ENCODE data around the gene SLC35B1.
A peak's percentile ranks its signal among the peaks of the same experiment; 100 is the strongest.
"Not testable (repeated sequence)": the region's sequence is repeated elsewhere in the genome, so short reads cannot be mapped to it uniquely, and the experiment has no call there.

Gene SLC35B1

DNA sequence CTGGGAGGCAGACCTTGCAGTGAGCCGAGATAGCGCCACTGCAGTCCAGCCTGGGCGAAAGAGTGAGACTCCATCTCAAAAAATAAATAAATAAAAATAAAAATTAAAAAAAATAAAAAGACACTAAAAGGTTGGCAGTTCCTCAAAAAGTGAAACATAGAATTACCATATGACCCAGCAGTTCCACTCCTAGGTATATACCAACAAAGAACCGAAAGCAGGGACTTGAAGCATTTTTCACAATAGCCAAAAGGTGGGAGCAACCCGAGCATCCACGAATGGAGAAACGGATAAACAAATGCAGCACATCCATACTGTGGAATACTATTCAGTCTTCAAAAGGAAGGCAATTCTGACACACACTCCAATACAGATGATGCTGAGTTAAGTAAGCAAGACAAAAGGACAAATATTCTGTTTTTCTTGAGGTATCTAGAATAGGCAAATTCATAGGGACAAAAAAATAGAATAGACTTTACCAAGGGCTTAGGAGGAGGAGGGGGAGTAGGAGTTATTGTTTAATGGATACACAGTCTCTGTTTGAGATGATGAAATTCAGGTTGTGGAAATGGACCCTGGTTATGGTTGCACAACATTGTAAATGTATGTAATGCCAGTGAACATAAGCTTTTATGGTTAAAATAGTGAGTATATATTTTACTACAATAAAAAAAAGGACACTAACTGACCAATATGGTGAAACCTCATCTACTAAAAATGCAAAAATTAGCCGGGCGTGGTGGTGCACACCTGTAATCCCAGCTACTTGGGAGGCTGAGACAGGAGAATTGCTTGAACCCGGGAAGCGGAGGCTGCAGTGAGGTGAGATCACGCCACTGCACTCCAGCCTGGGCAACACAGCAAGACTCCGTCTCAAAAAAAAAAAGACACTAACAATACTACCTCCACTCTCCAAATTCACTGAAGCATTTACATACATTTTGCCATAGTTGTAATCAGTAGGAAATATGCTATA, 27.0 kb upstream of the SLC35B1 start:
- no peak for DNase-seq (ENCODE audit: low read depth)

DNA sequence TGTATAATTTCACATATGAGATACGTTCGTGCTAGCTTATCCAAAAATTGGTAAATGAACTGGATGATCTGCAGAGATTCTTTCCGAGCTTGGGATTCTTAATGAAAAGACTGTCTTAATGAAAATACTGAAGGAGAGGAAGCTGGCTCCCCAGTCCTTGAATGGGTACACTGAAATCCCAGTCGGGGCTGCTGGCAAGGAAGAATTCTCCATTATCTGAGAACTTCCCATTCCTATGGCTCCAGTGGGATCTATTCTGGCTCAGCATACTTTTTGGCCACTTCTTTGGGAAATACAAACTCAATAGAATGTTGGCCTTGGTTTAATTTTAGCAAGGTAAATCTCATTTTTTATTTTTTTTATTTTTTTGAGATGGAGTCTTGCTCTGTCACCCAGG, 23.7 kb upstream of the SLC35B1 start:
- DNase-seq (ENCODE audit: low read depth) = no peak

DNA sequence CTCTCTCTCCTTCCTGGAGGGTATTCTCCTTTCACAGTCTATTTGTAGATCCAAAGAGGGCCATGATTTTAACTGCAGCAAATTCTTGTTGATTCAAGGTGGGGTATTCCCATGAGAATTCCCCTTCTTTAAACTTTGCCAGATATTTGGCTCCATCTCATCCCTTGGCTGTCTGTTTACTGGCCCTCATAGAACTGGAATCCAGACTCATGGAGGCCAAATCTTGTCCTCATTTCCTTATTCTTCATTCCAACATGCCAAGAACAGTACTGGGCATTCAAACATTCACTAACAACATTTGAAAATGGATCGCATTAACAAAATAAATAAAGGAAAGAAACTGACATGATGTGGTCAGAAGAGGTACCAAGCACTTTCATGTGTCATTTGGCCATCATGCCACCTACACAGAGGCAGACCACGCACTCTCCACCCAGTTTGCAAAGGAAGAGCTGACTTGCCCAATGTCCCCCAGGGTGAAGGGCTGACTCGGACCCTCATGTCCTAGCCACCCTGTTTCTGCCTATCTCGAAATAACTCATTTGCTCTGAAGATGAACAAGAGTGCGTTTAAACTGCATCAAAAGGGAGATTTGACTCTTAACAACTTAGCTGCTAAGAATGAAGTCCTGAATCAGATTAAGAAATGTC, 23.1 kb upstream of the SLC35B1 start:
- DNase-seq (ENCODE audit: low read depth) = no peak

DNA sequence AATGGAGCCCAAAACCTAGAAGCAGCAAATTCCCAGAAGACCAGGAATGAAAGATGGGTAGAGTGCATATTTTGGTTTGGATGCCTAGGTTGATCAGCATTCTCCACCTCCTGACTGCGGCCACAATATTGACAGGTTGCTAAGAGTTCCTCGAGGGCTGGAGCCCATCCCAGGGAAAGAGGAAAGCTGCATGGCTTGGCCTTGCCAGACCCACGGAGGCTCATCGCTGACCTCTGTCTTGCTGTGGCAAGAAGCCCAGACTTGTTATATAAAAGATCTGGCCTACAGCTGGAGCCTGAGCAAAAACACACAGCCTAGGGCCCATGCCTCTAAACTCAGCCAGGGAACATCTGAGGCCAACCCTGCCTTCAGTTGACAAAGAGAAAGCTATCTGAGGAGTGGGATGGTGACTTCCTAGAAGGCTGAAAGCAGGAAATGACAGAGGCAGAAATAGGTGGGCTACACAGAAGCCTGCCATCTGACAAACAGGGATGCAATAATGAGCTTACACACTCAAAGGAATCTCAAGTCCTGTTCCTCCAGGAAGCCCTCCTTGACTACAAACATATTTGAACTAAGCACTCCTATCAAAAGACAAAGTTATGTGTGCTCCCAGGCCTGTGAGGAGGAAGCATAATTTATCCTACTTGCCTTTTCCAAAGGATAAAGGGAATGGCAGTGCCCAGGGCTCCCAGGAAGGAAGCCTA, 22.5 kb upstream of the SLC35B1 start:
- DNase-seq (ENCODE audit: low read depth) = no peak

DNA sequence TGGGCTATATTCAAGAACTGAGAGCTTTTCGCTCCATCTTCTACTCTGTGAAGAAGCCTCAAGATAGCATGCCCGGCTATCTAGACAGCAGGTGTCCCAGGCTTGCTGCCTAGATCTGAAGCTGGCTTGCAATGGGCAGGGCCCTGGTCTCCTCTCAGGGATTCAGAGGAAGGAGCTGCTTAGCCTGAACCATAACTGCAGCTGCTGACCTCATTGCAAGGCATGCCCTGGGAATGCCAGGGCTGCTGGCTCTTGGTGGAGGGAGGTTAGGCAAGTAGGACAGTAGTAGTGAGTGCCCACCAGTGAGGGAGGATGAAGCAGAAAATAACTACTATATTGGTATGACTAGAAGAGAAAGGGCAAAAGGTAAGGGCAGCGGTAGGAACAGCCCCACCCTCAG, 21.3 kb upstream of the SLC35B1 start:
- no peak for DNase-seq (ENCODE audit: low read depth)

DNA sequence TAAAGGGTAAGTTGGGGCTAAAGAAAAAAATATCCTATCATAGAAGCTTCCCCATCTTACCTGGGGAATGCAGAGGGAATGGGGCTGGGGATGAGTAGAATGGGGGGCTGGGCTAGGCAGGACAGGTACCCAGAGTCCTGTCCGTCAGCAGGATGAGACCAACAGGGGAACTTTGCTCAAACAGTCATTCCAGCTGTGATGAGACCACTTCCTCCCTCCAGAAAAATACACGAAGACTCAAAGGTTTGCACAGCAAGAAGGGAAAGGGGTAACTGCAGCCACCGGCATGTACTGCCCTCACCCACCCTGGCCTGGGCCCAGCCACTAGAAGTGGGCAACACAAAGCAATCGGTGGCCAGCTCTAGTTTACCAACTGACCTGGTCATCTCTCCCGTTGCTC, 20.7 kb upstream of the SLC35B1 start:
- no peak for DNase-seq (ENCODE audit: low read depth)

DNA sequence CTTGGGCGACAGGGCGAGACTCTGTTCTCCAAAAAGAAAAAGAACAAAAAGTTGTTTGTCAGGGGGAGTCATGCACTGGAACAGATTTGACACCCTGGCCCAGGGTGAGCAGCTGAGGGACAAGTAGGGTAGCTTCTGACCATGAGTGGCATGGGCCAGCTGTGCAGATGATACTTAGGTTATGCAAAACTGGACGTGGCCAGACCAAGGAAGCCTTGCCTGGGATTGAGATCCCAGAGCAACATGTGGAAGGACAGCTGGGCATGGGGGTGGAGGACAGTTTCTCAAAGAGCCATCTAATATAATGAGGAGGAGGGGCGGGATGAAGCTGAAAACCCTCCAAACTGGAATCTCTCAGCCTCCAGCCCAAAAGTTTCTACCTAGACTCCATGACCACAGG, 19.6 kb upstream of the SLC35B1 start:
- no peak for DNase-seq (ENCODE audit: low read depth)

DNA sequence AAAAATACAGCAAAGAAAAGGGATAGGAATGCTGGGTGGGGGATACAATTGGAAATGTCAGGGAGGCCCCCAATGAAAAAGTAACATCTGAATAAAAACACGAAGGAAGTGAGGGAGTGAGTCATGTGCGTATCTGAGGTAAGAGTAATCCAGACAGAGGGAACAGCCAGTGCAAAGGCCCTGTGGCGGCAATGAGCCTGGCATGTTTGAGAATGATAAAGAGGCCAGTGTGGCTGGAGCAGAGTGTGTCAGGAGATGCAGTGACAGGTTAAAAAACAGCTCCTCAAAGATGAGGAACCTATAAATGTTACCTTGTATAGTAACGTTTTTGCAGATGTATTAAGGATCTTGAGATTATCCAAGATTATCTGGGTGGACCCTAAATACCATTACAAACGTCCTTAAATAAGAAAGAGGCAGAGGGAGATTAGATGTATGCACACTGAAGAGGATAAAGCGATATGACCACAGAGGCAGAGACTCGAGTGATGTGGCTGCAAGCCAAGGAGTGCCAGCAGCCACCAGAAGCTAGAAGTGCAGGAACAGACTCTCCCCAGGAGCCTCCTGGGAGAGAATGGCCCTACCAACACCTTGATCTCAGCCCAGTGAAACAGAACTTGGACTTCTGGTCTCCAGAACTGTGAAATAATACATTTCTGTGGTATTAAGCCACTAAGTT, 17.8 kb upstream of the SLC35B1 start:
- DNase-seq (ENCODE audit: low read depth) = no peak

DNA sequence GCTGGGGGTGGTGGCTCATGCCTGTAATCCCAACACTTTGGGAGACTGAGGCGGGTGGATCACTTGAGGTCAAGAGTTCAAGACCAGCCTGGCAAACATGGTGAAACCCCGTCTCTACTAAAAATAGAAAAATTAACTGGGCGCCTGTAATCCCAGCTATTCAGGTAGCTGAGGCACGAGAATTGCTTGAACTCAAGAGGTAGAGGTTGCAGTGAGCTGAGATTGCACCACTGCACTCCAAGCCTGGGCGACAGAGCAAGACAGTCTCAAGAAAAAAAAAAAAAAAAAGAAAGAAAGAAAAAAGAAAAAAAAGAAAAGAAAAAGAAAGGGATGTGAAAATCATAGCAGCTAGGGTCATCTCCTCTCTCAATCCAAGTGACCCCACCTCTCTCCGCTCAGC, 16.8 kb upstream of the SLC35B1 start:
- DNase-seq (ENCODE audit: low read depth) = not testable (repeated sequence)

DNA sequence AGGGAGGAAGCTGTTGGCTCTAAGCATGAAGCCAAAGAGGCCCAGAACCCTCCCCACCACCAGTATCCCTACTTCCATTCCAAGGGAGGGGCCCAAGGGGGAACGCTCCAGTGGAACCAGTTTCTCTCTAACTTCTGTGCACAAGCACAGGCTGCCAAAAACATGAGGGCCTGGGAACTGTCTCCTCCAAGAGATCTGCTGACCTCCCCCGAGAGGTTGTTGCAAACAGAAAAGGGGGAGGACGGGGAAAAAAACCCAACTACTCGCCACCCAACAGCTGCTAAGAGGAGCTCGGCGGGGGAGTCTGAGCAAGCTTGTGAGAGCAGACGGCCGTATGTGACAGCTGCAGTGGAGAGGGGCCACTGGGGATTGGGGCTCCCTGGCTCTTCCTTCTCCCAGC, 15.7 kb upstream of the SLC35B1 start:
- DNase-seq (ENCODE audit: low read depth) = no peak

DNA sequence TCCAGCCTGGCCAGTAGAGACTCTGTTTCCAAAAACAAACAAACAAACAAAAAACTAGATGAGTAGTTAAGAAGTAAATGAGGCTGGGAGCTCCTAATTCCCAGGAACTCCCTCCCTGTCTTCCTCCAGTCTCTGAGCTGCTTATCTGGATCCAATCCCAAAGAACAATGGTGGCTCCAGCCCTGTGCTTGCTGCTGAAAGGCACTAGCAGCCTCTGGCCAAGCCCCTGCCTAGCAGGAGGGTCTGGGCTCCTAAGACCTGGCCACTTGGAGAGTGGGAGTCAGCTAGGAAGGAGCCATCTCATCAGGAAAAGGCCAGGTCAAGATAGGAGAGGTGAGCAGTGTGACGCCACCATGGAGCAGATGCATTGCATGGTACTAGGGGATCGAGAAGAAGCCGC, 14.3 kb upstream of the SLC35B1 start:
- DNase-seq (ENCODE audit: low read depth) = no peak

DNA sequence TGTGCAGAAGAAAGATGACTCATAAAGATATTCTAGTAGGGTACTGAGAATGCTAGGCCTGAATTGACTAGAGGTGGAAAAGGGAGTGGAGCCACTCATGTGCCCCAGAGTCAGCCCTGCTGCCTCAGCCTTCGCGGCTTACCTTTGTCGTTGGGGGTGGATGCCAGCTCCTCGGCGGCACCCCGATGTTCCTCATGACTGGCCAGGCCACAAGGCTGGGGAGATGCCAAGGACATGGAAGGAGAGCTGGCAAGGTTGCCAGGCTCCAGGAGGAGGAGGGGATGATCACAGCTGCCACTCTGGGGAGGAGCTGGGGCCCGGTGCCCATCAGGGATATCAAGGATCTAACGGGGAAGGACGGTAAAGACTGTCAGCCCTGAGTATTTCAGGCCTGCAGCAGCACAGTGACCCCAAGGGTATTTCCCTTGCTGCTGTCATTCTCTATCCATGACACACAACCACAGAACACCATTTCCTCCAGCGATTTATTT, 9.7 kb upstream of the SLC35B1 start:
- no peak for DNase-seq (ENCODE audit: low read depth)

DNA sequence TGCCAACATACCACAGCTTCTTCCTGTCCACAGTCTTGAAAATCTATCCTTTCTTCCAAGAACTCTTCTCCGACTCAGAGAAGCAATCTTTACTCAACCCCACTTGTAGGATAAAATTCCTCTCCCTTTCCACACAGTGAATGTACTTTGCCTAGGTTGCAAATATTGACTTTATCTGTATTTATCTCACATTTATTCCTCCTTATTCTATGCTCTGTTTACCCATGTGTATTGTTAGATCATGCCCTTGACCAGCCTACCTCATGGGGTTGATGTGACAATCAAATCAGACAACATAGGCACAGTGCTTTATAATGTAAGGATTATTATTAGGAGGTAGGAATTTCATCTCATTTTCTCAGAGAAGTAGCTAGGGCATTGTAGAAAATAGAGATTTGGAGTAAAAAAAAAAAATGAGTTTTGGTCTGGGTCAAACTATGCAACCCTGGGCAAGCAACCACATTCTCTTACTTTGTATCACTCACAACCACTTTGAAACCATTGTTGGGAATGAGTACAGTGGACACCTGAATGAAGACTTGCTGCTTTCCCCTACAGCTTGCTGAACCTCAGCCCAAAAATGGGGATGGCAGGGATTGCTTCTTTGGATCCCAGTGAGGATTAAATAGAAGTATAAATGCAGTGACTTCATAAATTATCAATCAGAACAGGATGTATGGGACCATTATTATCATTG, 9.1 kb upstream of the SLC35B1 start:
- no peak for DNase-seq (ENCODE audit: low read depth)

DNA sequence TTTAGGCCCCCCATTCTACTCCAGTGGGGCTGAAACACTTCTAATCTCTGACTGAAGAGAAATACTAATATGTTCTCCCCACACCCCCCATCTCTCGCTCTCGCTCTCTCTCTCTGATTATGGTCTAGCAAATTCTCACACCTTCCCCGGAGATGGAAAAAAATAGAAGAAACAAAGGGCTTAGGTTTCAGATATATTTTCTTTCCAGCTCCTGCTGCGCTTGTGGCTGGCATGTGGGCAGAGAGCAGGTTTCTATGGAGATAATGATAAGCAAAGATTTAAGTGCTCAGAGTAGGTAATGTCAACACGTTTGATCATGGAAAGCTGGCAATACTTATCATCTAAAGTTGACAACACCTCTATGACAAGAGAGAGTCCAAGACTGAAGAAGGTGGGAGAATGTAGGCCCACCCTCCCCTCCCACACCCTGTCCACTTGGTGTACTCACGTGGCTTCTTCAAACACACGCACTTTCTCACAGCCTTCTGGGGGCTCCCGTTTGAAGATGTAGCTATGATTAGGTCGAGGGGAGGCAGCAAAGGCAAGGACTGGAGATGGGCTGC, 8.0 kb upstream of the SLC35B1 start:
- peak; percentile 25 for DNase-seq (ENCODE audit: low read depth)

DNA sequence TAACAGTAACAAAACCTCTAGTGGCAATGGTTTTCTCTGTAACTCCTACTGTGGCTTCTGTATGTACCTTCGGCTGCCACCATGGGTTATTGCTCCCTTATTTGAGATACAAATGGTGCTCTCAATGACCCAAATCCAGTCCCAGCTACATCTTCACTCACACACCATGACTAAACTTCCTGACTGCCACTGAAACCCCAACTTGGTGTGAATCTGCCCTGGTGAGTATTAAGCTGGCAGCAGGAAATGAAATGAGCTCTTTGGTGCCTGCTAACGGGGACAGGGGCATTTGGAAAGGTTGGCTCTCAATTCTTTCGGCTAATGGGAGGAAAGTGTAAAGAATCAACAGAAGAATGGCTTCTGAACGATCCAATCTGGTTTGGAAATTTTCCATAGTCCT, 7.5 kb upstream of the SLC35B1 start:
- DNase-seq (ENCODE audit: low read depth) = no peak

DNA sequence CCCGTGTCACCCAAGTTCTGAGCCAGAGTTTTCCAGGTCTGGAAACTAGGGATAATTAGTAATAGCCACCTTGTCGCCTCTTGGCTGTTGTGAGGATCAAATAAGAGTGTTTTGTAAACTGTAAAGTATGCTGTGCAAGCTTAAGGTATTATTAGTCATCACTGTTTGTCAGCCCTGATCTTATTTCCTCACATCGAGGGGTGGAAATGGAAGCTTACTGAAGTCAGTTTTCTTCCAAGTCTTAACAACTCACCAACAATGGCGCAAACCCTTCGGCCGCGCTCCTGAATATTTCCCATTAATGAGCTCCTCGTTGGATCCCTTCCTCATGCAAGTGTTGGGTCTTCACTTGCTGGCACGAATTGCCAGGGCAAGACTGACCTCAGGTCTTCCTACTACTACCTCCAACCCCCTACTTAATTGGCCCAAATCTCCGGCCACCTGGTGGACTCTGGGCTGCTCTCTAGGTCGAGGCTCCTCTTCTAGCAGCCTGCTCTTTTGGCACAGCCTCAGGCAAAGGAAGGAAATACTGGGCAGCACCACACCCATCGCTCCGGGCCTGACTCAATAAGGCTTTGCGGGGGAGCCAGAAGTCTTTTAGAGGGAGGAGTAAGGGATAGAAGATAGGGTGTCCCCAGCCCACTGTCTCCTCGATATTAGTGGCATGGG, 885 bp upstream of the SLC35B1 start:
- DNase-seq (ENCODE audit: low read depth) = no peak

DNA sequence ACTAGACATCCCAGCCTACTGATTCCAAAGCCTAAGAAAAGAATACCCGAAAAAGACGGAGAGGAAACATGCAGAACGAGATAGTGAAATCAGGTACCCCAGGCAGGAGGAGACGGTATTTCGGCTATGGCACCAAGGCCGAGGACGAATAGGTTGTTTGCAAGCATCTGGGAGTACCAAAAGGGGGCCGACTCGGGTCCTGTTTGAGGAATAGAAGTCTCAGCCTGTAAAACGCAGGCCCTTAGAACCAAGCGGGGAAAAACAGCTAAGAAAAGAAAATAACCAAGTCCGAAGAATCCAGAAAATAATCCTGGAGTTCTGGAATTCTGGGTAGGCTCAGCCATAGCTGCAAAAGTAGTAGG, 537 bp downstream of the SLC35B1 start:
- peak; percentile 30 for DNase-seq (ENCODE audit: low read depth)

DNA sequence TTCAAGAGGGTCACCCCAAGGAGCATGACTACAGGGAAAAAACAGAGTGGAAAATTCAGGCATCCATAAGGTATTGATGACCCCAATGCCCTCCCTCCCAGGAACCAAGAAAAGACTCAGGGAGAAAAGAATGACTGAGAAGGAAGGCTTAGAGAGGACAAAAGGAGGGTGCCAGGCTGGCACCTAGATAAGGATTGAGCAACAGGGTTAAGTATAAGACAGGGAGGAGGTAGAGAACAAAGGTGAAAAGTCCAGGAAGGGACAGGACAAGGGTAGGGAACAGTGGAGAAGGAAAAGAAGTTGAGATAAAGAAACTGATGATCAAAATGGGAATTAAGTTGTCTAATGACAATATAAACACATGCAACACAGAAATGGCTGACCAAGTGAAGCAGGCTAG, 2.5 kb downstream of the SLC35B1 start:
- DNase-seq (ENCODE audit: low read depth) = no peak

DNA sequence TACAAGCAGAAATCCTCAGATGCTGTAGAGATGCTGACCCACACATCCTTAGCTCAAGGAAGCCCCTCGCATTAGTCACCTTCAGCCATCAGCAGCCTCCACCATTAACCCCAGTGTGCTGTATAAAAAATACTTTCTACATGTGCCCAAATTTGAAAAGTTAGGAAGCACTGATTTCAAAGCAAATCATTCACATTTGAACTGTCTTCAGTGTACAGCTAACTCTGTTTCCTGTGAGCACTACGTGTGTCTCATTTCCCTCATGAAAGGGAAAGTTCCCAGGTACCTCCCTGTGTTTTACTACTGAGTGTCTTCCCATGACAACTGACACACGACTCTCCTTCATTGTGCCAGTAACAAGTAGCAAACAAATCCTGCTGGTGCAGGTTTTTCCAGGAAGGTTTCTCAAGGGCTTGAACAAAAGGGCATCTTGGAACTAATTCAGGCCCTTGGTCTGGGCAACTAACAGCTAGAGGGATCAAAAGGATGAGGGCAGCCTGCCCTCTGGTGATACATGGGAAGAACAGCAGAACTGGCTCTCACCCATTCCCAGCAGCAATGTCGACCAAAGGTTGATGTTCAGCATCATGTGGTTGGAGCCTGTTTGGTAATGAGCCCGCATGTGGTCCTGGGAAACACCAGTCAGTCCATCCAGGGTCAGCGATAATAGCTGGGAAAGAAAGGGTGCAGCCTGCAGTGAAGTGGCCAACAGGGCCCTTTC, 4.0 kb downstream of the SLC35B1 start:
- DNase-seq (ENCODE audit: low read depth) = no peak

DNA sequence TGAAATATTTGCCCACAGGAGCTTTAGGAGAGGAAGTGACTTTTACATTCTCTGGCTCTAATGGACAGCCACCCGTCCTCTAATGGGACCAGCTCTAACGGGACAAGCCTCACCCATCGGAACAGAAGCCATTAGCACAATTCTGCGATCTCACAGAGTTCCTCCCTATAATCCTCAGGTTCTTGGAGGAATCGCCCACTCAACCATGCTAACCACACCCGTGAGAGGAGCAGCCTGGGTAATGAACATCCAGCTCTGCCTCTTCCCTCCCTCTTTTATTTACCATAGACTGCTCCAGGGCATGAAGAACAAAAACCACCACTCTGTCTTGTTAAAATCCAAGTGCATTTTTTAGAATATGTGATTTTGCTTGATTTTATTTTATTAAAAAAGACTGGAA, 6.8 kb downstream of the SLC35B1 start:
- no peak for DNase-seq (ENCODE audit: low read depth)

Measured in activated T-cell treated with anti-CD3 and anti-CD28 coated beads for 1 hour (primary cell).